Sigmoid colon (tissue), 4 donors: ENCODE data around the gene KRTAP9-9.

Experiments
- POLR2A ChIP-seq, 2 donors: fragments of 450-650 bp; IDR thresholded peaks; one replicate each; pipeline ENCODE4 v1.6.1; 2016; ENCODE audit warnings: antibody characterized with exemption in 2 of 2, mild to moderate bottlenecking in 2 of 2, moderate library complexity in 2 of 2
- POLR2AphosphoS5 ChIP-seq, 4 donors: sonication (generic); formaldehyde crosslinking; IDR thresholded peaks; one replicate each; pipeline ENCODE4 v1.6.1; 2017; ENCODE audit warnings: antibody characterized with exemption in 4 of 4

GRCh38 chr17:41230094-41230493, 25.1 kb upstream of the KRTAP9-9 start:
- TF ChIP-seq POLR2AphosphoS5 (IDR thresholded peaks at IDR 0.05) (no peak), POLR2A (IDR thresholded peaks at IDR 0.05) (no peak)
